A673 (cell line): ENCODE results near the gene PMIS2. TPM values are rescaled to one million over a fixed set of nuclear protein-coding genes. Genes with fewer than 3 reads are reported as not detected.

ENCODE experiments used
- BruUV-seq: library from RNA; stranded (reverse); fragments of 400-500 nt; replicated peaks from 2 replicates; lab custom pipeline; 2021; lab: Mats Ljungman, UMichigan
- CTCF ChIA-PET: fragments of 300-600 bp; sonication (Branson Sonifier 250); formaldehyde crosslinking; loops from one replicate; lab custom pipeline; 2022; ENCODE audit warnings: antibody characterized with exemption; lab: Charles Lee
- POLR2A ChIA-PET: fragments of 300-600 bp; sonication (Branson Sonifier 250); formaldehyde crosslinking; loops from one replicate; lab custom pipeline; 2022; ENCODE audit warnings: antibody characterized with exemption; ENCODE audit not compliant: low non-redundant PET; lab: Charles Lee
- DNase-seq: peaks from one replicate; pipeline ENCODE4 v3.0.0-alpha.2; 2015; ENCODE audit warnings: low spot score
- H3K27ac ChIP-seq: fragments of 200-600 bp; sonication (generic); 2 replicates; pipeline ENCODE4 v1.5.1; 2016; ENCODE audit warnings: mixed run types, low read depth, mild to moderate bottlenecking, mixed read lengths, antibody characterized with exemption, low read length; ENCODE audit not compliant: poor library complexity, severe bottlenecking
- H3K27me3 ChIP-seq: fragments of 200-600 bp; sonication (generic); replicated peaks from 2 replicates; pipeline ENCODE4 v1.6.1; 2017; ENCODE audit warnings: mixed run types, low read depth, mild to moderate bottlenecking, mixed read lengths, antibody characterized with exemption, low read length; ENCODE audit not compliant: insufficient read depth, poor library complexity
- H3K36me3 ChIP-seq: fragments of 200-600 bp; sonication (generic); 2 replicates; pipeline ENCODE4 v1.6.1; 2016; ENCODE audit warnings: mixed run types, mild to moderate bottlenecking, mixed read lengths, antibody characterized with exemption, low read length; ENCODE audit not compliant: insufficient read depth, poor library complexity, severe bottlenecking
- H3K4me1 ChIP-seq: fragments of 200-600 bp; sonication (generic); 2 replicates; pipeline ENCODE4 v1.6.1; 2017; ENCODE audit warnings: mixed run types, mild to moderate bottlenecking, mixed read lengths, antibody characterized with exemption, low read length; ENCODE audit not compliant: insufficient read depth, poor library complexity, severe bottlenecking
- H3K4me3 ChIP-seq: fragments of 200-600 bp; sonication (generic); 2 replicates; pipeline ENCODE4 v1.5.1; 2016; ENCODE audit warnings: low read depth, mixed run types, mild to moderate bottlenecking, mixed read lengths, low read length; ENCODE audit not compliant: poor library complexity, severe bottlenecking
- H3K9me3 ChIP-seq: fragments of 200-600 bp; sonication (generic); 2 replicates; pipeline ENCODE4 v1.6.1; 2016; ENCODE audit warnings: mixed run types, low read depth, mild to moderate bottlenecking, mixed read lengths, antibody characterized with exemption, low read length; ENCODE audit not compliant: poor library complexity, severe bottlenecking
- EZH2 ChIP-seq: fragments of 200-600 bp; sonication (generic); IDR thresholded peaks from 2 replicates; pipeline ENCODE4 v1.6.1; 2017; ENCODE audit warnings: borderline replicate concordance, low read depth, mild to moderate bottlenecking, mixed read lengths, antibody characterized with exemption, low read length; ENCODE audit not compliant: poor library complexity, severe bottlenecking
- intact Hi-C: fragments of 100-400 bp; cut with micrococcal nuclease; formaldehyde crosslinking; loops from one replicate; pipeline ENCODE4 v1.10.0; 2022; ENCODE audit not compliant: unreplicated experiment
- total RNA-seq: library from RNA; stranded (reverse); gene quantifications from 2 replicates; pipeline ENCODE4 v1.2.3, GENCODE V29; 2021
- TF ChIP-seq, protein P1 (sequence below): fragments of 300-800, 200-600 bp; sonication (generic); conservative IDR thresholded peaks from 2 replicates; pipeline ENCODE4 v1.5.1; 2017; ENCODE audit warnings: low read depth, mild to moderate bottlenecking, antibody characterized with exemption, low read length, moderate library complexity, mixed read lengths

Gene PMIS2
- total RNA-seq, 1 experiment from 2014 or later, result not detected

DNA sequence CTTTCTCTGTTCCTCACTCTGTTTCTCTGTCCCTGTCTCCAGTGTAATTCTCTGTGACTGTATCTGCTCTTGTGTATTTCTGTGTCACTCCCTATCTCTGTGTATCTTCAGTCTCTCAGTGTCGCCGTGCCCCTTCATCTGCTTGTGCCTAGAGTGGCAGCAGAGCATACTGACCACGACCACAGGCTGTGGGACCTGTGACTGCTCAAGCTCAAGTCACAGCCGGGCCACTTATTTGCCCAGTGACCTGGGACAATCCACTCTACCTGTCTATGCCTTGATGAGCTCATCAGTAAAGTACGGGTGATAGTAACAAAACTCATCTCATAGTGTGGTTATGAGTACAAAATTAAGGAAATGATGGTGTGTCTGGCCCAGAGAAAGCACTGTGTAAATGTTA lies 31.9 kb upstream of the PMIS2 start:
- no peak overlapping the region for H3K4me3 ChIP-seq
- no peaks in the 10 kb centered on the region for H3K36me3 ChIP-seq
- CTCF ChIA-PET, result no interaction called here
- no peaks in the 10 kb centered on the region for H3K9me3 ChIP-seq
- no peak for DNase-seq
- BruUV-seq, result no TSS peak
- TF ChIP-seq EZH2, result no peak
- H3K4me1 ChIP-seq, result no peaks in the 10 kb centered on the region
- POLR2A ChIA-PET, result no interaction called here
- intact Hi-C loops, result no loop called here
- H3K27ac ChIP-seq, result no peak overlapping the region
- H3K27me3 ChIP-seq, result peaks cover 4% of the 10 kb centered on the region

- no peaks in the 10 kb centered on the region for H3K9me3 ChIP-seq
- H3K4me3 ChIP-seq, result no peak overlapping the region
- ChIA-PET POLR2A (no interaction called here), CTCF (no interaction called here)
- no peaks in the 10 kb centered on the region for H3K4me1 ChIP-seq
- BruUV-seq, result no TSS peak
- no peak overlapping the region for H3K27ac ChIP-seq
- peaks cover 11% of the 10 kb centered on the region for H3K27me3 ChIP-seq
- no peaks in the 10 kb centered on the region for H3K36me3 ChIP-seq
- intact Hi-C loops, result no loop called here
- no peak for DNase-seq
- no peak for TF ChIP-seq EZH2
- TF ChIP-seq, protein P1, sequence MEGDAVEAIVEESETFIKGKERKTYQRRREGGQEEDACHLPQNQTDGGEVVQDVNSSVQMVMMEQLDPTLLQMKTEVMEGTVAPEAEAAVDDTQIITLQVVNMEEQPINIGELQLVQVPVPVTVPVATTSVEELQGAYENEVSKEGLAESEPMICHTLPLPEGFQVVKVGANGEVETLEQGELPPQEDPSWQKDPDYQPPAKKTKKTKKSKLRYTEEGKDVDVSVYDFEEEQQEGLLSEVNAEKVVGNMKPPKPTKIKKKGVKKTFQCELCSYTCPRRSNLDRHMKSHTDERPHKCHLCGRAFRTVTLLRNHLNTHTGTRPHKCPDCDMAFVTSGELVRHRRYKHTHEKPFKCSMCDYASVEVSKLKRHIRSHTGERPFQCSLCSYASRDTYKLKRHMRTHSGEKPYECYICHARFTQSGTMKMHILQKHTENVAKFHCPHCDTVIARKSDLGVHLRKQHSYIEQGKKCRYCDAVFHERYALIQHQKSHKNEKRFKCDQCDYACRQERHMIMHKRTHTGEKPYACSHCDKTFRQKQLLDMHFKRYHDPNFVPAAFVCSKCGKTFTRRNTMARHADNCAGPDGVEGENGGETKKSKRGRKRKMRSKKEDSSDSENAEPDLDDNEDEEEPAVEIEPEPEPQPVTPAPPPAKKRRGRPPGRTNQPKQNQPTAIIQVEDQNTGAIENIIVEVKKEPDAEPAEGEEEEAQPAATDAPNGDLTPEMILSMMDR, result peak; percentile 31; the same call in 1 of the 2 replicates
These were observed 30.5 kb upstream of the PMIS2 start for GRCh38 chr19:35555301-35556005.

- Histone ChIP-seq H3K4me3 (no peak overlapping the region), H3K27ac (no peak overlapping the region), H3K9me3 (no peaks in the 10 kb centered on the region), H3K4me1 (no peaks in the 10 kb centered on the region), H3K36me3 (no peaks in the 10 kb centered on the region), H3K27me3 (peaks cover 13% of the 10 kb centered on the region)
- no TSS peak for BruUV-seq
- ChIA-PET POLR2A (no interaction called here), CTCF (interaction anchor here (0.9 kb wide), 1 partner anchor 8 kb away, joined by 3 read pairs; no protein-coding TSS in a partner anchor)
- intact Hi-C loops, result no loop called here
- no peak for TF ChIP-seq EZH2
- TF ChIP-seq, protein P1, result no peak
- no peak for DNase-seq
These were observed 29.9 kb upstream of the PMIS2 start for GRCh38 chr19:35556025-35556590.
